Bone marrow (tissue), 2 donors: ENCODE measurements around the gene GHR.
"Not testable (repeated sequence)": the region's sequence is repeated elsewhere in the genome, so short reads cannot be mapped to it uniquely, and the experiment has no call there.

ENCODE experiments used
- DNase-seq, 2 donors: peaks; one replicate each; lab custom pipeline; 2025; lab: John Stamatoyannopoulos, UW

Gene GHR

DNA sequence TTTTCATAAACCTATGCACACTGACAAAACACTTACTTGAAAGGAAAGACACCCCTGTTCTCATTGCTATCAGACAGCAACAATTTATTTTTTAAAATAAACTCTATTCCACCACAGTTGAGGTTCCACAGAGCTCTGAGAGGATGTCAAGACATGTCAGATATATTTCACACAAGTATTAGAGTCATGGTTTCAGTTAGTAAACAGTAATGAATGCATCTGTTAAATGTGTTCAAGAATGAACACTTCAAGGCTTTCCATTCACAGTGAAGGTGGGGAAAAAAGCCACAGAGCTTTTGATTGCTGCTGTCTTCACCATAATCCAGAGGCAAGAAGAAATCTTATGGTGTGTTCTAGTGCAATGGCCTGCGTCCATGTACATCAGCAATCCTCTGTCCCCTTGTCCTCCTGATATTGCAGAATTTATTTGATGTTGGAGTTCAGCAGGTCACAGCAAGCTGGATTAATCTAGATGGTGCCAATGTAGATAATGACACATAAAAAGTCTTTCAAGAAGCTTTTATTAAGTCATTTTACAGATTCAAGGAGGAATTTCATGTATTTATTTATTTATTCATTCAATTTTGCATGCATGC, 146.8 kb downstream of the GHR start:
- no peak for DNase-seq

DNA sequence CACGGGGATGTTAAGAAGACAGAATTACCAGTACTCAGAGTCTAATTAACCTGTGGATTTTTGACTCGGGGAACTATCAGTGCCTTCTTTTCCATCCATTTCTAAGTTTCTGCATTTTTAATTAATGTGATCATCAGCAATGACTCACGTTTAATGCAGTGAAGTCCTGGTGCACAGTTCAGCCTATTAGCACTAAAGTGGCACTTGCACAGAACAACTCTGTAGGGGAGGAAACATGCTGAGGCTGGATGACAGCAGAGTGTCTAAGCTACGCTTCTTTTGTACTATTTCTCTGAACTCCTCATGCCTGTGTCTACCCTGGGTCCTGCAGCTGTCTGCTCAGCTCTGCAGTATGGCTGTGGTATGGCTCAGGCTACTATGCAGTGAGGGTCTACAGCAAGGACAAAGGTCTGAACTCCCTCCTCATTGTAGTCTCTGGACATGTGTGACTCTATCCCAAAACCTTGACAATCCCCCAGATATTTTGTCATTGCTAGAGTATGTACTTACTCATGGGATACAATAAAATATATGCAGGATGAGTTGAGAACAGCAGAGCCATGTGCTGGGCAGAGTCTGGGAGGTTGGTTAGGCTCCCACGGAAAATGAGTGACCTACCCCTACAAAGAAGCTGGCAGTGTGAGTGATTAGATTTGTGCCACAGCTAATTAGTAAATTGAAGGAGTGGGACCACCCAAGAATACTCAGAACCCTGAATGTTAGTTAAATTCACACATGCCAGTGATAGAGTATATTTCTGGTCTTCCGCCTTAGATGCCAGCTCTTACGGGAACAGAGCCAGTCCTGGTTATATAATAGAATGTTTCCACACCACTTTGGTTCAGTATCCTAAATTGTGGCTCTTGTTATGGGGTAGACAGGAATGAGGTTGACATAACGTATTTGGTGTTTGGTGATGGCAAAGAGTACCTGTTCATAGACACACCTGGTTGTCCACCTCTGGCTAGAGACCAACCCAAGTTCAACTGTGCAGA, 148.0 kb downstream of the GHR start:
- no peak for DNase-seq

DNA sequence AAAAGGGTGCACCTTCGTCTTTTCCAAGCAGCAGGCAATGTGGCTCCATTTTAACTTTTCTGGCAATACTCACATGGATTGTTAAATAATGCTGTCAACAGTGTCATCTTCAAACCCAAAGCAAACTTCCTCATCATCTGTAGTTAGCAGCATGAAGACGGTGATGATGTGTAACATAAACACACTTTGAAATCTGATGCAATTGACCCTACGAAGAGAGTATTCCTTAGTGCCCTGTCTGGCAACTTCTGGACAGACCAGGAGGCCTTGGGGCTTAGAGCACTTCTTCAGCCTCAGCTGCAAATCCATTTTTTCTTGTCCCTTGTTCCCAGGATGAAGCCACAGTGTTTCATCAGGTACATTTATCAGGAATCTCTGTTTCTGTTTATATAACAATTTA, 149.1 kb downstream of the GHR start:
- DNase-seq, result no peak

- no peak for DNase-seq
Observed at GRCh38 chr5:42573386-42573785, 150.1 kb downstream of the GHR start.

DNA sequence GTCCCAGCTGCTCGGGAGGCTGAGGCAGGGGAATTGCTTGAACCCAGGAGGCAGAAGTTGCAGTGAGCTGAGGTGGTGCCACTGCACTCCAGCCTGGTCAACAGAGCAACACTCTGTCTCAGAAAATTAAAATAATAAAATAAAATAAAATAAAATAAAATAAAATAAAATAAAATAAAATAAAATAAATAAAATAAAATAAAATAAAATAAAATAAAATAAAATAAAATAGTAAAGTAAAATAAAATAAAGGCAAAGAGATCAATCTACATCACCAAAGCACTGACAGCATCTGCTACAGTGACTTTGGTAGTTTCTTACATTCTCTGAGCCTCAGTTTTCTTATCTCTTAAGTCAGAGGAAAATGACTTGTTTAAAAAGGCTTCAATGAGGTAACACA, 152.7 kb downstream of the GHR start:
- DNase-seq, result not testable (repeated sequence)

- DNase-seq, result not testable (repeated sequence)
Observed at GRCh38 chr5:42578901-42579300, 155.7 kb downstream of the GHR start.

DNA sequence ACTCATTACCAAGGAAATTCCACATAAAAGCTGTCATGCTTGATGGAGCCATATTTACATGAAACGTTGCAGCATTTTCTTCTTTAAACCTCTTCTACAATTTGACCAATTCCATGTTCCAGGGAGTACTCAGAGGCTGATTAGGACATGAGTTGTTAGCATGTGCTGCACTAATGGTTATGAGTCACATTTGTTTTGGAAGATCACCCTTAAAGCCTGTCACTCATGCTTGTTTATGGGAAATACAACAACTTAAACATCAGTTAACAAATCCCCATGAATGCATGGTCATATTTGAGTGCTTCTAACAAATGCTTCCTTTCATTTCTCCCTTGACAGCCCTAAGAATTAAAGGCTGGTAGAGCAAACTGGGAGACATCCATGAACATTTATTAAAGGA, 156.1 kb downstream of the GHR start:
- no peak for DNase-seq

GRCh38 chr5:42581845-42582244, 158.6 kb downstream of the GHR start:
- no peak for DNase-seq

GRCh38 chr5:42582723-42583122, 159.5 kb downstream of the GHR start:
- no peak for DNase-seq

DNA sequence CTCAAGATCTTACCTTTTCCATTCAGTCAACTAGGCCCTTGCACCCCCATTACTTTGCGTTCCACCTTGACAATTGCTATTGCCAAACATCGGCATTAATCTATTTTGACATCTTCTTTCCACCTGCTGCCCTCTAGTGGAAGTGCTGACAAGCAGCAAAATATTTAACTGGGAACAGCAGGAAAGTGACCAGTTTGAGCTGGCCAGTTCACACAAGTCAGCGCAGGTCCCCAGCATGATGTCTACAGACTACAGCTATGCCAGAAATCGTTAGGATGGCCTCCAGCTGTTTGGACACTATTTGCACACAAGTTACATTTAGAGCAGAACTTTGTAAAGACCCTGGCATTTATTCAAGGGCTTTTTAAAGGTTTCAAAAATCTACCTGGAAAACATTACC, 160.1 kb downstream of the GHR start:
- no peak for DNase-seq

DNA sequence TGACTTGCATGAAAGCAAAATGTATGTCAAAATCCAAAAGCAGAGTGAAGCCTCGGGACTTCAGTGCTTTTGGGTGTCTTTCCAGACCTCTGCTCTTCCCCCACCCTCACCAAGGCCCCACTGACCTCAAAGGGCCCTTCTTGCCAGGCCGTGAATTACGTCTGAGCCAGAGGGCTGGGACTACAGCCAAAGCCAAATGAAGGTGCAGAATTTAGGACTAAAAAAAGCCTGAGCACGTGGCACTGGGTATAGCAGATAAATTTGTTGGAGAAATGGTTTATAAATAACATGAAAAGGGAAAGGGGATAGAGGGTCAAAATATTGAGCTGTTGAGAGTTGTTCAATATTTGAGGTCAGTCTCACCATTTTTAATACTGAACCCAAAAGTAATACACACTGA, 163.4 kb downstream of the GHR start:
- no peak for DNase-seq

DNA sequence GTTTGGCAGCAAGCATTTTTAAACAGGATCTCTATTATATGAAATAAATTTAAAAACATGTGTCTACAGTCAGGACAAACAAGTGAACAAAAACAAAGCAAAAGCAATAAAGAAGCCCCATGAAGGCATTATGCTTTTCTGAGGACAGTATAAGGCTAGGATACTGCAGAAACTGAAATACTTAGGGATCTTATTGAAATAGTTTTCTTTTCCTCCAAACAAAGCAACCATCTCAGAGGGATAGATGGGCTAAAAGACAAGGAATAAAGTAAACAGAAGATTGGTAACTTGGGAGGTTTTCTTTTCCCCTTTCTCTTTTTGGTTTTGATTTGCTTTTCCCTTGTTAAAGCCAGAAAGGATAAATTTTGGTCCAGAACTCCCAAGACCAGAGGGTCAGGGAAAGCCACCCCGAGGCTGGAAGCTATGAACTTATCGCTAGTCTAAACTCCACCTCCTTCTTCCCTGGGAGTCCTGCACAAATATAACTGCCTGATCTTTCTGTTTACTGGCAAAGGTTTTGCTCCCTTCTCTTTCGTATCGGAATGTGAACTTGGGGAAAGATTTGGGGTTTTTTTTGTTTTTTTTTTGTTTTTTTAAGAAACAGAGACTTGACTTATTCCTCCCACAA, 164.0 kb downstream of the GHR start:
- DNase-seq, result no peak

GRCh38 chr5:42590566-42590965, 167.3 kb downstream of the GHR start:
- no peak for DNase-seq

- no peak for DNase-seq
Observed at GRCh38 chr5:42591015-42591414, 167.8 kb downstream of the GHR start.

DNA sequence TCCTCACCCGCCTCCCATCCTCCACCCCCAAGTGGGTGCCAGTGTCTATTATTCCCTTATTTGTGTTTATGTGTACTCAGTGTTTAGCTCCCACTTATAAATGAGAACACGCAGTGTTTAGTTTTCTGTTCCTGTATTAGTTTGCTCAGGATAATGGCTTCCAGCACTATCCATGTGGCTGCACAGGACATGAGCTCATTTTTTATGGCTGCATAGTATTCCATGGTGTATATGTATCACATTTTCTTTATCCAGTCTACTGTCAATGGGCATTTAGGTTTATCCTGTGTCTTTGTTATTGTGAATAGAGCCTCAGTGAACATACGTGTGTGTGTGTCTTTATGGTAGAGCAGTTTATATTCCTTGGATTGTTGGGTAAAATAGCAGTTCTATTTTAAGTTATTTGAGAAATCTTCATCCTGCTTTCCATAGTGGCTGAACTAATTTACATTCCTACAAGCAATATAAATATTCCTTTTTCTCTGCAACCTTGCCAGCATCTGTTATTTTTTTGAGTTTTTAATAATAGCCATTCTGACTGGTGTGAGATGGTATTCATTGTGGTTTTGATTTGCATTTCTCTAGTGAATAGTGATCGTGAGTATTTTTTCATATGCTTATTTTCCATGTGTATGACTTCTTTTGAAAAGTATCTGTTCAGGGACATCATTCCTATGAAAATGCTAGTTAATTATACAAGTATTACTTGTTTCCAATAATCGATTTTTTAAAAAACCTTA, 169.3 kb downstream of the GHR start:
- DNase-seq, result no peak

- no peak for DNase-seq
Observed at GRCh38 chr5:42593591-42593990, 170.4 kb downstream of the GHR start.

DNA sequence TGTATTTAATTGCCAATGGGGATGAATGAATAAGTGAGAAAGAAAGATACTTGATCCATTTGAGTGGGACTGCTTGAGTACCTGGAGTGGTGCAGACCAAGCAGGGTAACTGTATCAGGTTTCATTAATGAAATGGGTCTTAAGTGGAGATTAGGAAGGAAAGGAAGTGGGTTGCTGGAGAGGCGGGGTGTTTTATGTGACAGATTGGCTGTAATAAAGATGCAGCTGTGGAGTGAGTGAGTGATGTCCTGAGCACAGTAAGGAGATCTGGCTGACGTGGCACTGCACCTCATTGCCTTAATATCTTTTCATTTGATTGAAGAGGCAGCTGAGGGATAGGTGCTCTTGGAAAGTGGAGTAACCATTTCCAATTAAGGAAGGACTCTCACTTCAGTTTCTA, 172.4 kb downstream of the GHR start:
- DNase-seq, result no peak

DNA sequence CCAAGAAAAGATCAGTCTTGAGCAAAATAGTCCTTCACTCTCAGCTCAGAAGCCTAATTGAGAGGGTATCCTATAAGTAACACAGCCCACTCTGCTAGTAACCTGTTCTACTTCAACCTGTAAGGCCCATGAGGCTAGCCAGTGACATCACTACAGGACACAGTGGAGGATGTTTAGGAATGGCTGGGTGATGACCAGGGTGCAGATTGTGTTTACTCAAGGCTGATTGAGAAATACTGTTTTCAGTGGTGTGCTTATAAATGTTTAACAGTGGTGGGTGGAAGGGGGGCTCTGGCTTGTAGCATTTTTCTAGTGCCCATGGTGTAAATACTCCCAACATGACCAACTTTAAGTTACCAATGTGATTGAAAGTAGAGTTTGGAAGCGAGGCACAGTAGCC, 173.6 kb downstream of the GHR start:
- DNase-seq, result no peak

GRCh38 chr5:42597318-42597937, 174.2 kb downstream of the GHR start:
- DNase-seq, result no peak

DNA sequence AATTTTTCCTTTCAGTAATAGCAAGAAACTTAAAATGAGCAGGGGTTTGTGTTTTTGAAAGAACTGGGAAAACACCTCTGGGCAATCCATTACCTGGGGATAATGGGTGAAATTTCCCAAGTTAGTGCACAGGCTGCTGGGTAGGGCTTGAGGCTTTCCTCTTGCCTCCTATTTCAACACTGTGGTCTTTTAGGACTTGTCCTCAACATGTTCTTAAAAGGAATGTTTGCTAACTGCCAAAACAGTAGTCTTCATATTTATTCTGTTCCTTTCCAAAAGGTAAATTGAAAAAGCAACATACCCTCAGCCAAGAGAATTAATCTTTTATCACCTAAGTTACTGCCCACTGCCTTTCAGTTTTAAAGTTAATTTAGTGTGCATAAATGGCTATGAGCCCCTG, 175.1 kb downstream of the GHR start:
- no peak for DNase-seq

- no peak for DNase-seq
Observed at GRCh38 chr5:42599106-42599505, 175.9 kb downstream of the GHR start.

GRCh38 chr5:42600441-42600840, 177.2 kb downstream of the GHR start:
- DNase-seq, result no peak
